HL-60 (cell line): ENCODE measurements around the gene SPEF1.
"Not testable (repeated sequence)": the region's sequence is repeated elsewhere in the genome, so short reads cannot be mapped to it uniquely, and the experiment has no call there.

Source experiments
- DNase-seq, 2 experiments: peaks; one replicate each; pipeline ENCODE4 v3.0.0-alpha.2; 2010 to 2020; ENCODE audit warnings: low read depth in 1 of 2, low spot score in 1 of 2
- H3K27ac ChIP-seq: fragments of 250-450 bp; sonication (Bioruptor Pico); replicated peaks from 2 replicates; pipeline ENCODE4 v1.5.1; 2020; ENCODE audit warnings: mild to moderate bottlenecking, moderate library complexity
- H3K27me3 ChIP-seq: fragments of 250-450 bp; sonication (Bioruptor Pico); 2 replicates; pipeline ENCODE4 v1.5.1; 2021; ENCODE audit warnings: mild to moderate bottlenecking, moderate library complexity; ENCODE audit not compliant: insufficient read depth, poor library complexity, severe bottlenecking
- H3K4me3 ChIP-seq: replicated peaks from 2 replicates; pipeline ENCODE4 v1.5.1; 2011; ENCODE audit warnings: mild to moderate bottlenecking, control low read depth, low read length; ENCODE audit not compliant: insufficient read depth
- GABPA ChIP-seq: IDR thresholded peaks from 2 replicates; pipeline ENCODE4 v1.6.1; 2012; ENCODE audit warnings: low read depth
- POLR2AphosphoS5 ChIP-seq: IDR thresholded peaks from 2 replicates; pipeline ENCODE4 v1.6.1; 2012; ENCODE audit warnings: low read depth
- SPI1 ChIP-seq: IDR thresholded peaks from 2 replicates; pipeline ENCODE4 v1.6.1; 2012; ENCODE audit warnings: low read depth, mild to moderate bottlenecking, borderline replicate concordance
- TF ChIP-seq, protein P1 (sequence below): IDR thresholded peaks from 2 replicates; pipeline ENCODE4 v1.6.1; 2012; ENCODE audit warnings: low read depth; ENCODE audit not compliant: insufficient replicate concordance
- TF ChIP-seq, protein P2 (sequence below): IDR thresholded peaks from one replicate; pipeline ENCODE4 v1.5.1; 2011; ENCODE audit warnings: low read length, control low read depth, inconsistent platforms; ENCODE audit not compliant: insufficient read depth

The SPEF1 gene

DNA sequence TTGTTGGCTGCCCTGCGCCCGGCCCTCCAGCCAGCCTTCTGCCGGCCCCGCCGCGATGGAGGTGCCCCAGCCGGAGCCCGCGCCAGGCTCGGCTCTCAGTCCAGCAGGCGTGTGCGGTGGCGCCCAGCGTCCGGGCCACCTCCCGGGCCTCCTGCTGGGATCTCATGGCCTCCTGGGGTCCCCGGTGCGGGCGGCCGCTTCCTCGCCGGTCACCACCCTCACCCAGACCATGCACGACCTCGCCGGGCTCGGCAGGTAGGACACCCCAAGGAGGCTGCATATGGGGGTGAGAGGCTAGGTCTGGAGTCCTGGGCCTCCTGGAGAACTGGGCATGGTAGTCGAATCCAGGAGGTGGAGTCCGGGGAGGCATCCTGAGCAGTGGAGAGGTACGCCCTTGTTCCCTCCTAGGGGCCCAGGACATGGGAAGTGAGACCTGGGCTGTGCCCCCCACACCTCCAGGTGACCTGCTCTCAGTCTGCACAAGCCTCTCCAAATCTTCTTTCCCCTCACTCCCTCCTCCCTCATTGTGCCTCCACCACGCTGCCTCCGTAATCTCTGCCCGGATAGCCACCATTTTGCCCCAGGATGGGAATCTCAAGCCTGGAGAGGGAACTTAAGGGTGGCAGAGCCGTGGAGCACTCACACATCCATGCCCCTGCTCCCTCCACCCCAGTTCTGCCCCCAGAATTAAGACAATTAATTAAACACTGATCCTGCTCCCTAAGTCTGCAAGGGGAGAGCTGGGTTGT, 15.4 kb upstream of the SPEF1 start:
- H3K27ac ChIP-seq = peak overlapping the region; percentile 53
- TF ChIP-seq, protein P1, sequence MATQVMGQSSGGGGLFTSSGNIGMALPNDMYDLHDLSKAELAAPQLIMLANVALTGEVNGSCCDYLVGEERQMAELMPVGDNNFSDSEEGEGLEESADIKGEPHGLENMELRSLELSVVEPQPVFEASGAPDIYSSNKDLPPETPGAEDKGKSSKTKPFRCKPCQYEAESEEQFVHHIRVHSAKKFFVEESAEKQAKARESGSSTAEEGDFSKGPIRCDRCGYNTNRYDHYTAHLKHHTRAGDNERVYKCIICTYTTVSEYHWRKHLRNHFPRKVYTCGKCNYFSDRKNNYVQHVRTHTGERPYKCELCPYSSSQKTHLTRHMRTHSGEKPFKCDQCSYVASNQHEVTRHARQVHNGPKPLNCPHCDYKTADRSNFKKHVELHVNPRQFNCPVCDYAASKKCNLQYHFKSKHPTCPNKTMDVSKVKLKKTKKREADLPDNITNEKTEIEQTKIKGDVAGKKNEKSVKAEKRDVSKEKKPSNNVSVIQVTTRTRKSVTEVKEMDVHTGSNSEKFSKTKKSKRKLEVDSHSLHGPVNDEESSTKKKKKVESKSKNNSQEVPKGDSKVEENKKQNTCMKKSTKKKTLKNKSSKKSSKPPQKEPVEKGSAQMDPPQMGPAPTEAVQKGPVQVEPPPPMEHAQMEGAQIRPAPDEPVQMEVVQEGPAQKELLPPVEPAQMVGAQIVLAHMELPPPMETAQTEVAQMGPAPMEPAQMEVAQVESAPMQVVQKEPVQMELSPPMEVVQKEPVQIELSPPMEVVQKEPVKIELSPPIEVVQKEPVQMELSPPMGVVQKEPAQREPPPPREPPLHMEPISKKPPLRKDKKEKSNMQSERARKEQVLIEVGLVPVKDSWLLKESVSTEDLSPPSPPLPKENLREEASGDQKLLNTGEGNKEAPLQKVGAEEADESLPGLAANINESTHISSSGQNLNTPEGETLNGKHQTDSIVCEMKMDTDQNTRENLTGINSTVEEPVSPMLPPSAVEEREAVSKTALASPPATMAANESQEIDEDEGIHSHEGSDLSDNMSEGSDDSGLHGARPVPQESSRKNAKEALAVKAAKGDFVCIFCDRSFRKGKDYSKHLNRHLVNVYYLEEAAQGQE = no peak
- TF ChIP-seq, protein P2, sequence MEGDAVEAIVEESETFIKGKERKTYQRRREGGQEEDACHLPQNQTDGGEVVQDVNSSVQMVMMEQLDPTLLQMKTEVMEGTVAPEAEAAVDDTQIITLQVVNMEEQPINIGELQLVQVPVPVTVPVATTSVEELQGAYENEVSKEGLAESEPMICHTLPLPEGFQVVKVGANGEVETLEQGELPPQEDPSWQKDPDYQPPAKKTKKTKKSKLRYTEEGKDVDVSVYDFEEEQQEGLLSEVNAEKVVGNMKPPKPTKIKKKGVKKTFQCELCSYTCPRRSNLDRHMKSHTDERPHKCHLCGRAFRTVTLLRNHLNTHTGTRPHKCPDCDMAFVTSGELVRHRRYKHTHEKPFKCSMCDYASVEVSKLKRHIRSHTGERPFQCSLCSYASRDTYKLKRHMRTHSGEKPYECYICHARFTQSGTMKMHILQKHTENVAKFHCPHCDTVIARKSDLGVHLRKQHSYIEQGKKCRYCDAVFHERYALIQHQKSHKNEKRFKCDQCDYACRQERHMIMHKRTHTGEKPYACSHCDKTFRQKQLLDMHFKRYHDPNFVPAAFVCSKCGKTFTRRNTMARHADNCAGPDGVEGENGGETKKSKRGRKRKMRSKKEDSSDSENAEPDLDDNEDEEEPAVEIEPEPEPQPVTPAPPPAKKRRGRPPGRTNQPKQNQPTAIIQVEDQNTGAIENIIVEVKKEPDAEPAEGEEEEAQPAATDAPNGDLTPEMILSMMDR = no peak
- TF ChIP-seq SPI1 (no peak), GABPA (no peak), POLR2AphosphoS5 (no peak)
- no peaks in the 10 kb centered on the region for H3K27me3 ChIP-seq
- H3K4me3 ChIP-seq = peak overlapping the region; percentile 80
- DNase-seq = no peak

DNA sequence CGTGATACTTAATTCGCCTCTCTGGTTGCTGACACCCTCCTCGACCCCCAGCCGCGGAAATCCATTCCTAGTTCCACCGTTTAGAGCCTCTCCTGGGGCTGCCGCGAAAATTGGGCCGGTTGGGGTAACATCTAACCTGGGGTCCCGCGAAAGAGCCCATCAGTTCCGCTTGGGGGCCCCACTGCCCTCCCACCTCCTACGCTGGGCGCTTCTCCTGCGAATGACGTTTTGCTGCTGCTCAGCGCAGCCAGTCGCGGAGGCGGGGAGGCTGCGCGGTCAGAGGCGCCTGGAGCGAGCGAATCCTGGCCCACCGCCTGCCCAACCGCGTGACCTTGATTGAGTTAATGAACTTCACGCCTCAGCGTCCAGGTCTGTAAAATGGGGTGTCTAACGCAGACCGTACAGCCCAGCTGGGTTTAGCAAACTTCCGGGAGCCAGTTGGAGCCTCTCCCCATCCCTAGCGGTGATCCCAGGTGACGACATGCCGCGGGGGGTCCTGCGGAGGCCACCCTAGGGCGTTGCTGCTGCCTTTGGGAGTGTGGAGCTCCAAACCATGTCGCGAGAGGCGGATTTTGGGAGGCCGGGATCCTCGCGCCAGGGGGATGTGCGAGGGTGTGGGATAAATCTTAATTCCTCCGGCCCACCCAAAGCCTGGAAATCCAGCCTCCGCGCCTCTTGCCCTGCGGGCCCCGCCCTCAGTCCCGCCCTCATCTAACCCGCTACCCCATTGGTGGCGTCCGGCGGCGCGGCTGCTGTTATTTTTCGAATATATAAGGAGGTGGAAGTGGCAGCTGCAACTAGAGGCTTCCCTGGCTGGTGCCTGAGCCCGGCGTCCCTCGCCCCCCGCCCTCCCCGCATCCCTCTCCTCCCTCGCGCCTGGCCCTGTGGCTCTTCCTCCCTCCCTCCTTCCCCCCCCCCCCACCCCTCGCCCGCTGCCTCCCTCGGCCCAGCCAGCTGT, 14.5 kb upstream of the SPEF1 start, which contains the start of gene CDC25B:
Gene CDC25B, plus strand, starts transcription at position 800 of the 958 bp plus-strand sequence. CDS start 222 bp downstream, outside the sequence.
- TF ChIP-seq GABPA (no peak), POLR2AphosphoS5 (no peak), SPI1 (no peak)
- TF ChIP-seq, protein P1 = no peak
- TF ChIP-seq, protein P2 = no peak
- DNase-seq = peak; percentile 75 to 94
- Histone ChIP-seq H3K4me3 (peak within 1 kb of the TSS; percentile 80), H3K27me3 (no peaks in the 10 kb centered on the region), H3K27ac (peak within 1 kb of the TSS; percentile 65)

DNA sequence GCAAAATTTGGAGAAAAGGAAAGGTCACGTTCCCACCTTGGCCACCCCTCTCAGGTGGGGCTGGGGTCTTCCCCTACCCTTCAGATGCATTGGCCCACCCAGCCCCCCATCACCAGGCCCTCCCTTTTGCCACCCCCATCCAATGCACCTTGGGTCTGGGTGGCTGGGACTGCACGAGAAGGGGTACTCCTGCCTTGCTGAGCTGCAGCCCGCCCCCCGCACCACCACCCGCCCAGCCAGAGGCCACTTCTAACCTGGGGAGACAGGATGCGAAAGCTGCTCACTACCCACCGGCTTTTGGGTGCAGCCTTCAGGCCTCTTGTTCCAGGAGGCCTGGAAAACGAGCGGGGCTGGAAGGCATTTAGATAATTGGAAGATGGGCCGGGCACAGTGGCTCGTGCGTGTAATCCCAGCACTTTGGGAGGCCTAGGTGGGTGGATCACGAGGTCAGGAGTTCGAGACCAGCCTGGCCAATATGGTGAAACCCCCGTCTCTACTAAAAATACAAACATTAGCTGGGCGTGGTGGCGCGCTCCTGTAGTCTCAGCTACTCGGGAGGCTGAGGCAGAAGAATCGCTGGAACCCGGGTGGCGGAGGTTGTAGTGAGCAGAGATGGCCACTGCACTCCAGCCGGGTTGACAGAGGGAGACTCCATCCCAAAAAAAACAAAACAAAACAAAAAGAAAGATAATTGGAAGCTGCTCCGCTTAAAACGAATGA, 13.6 kb upstream of the SPEF1 start:
- Histone ChIP-seq H3K27ac (no peak overlapping the region), H3K27me3 (no peaks in the 10 kb centered on the region), H3K4me3 (no peak overlapping the region)
- no peak for DNase-seq
- TF ChIP-seq, protein P2 = no peak
- TF ChIP-seq GABPA (no peak), POLR2AphosphoS5 (no peak), SPI1 (no peak)
- TF ChIP-seq, protein P1 = no peak

DNA sequence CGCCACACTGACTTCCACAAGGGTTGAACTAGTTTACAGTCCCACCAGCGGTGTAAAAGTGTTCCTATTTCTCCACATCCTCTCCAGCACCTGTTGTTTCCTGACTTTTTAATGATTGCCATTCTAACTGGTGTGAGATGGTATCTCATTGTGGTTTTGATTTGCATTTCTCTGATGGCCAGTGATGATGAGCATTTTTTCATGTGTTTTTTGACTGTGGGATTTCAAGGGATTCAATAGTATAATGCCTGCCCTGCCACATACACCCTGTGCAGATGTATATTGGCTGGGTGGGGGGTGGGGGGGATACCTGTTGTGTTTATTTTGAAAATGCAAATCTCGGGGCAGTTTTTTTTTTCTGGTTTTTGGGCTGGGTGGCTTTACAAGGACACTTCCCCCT, 12.9 kb upstream of the SPEF1 start:
- H3K27ac ChIP-seq, H3K27me3 ChIP-seq: not testable (repeated sequence)

DNA sequence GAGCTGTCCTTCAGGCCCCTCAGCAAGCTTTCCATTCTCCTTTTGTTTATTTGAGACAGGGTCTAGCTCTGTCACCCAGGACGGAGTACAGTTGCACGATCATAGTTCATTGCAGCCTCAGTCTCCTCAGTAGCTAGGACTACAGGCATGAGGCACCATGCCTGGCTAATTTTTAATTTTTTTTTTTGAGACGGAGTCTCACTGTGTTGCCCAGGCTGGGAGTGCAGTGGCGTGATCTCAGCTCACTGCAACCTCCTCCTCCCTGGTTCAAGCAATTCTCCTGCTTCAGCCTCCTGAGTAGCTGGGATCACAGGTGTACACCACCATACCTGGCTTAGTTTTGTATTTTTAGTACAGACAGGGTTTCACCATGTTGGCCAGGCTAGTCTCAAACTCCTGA, 8.0 kb upstream of the SPEF1 start:
- H3K27me3 ChIP-seq, H3K4me3 ChIP-seq, DNase-seq, H3K27ac ChIP-seq: not testable (repeated sequence)

More for the DNA sequence above, 12.9 kb upstream of the SPEF1 start:
- H3K4me3 ChIP-seq, DNase-seq: not testable (repeated sequence)
